VCaP (cell line): ENCODE measurements around the gene AIRE.

Experiments used
- H3K27ac ChIP-seq: fragments of 450-650 bp; 2 replicates; pipeline ENCODE4 v1.5.1; 2017
- TF ChIP-seq, protein P1 (sequence below): fragments of 450-650 bp; conservative IDR thresholded peaks from 2 replicates; pipeline ENCODE4 v1.5.1; 2017; ENCODE audit warnings: mild to moderate bottlenecking, moderate library complexity

Gene AIRE

DNA sequence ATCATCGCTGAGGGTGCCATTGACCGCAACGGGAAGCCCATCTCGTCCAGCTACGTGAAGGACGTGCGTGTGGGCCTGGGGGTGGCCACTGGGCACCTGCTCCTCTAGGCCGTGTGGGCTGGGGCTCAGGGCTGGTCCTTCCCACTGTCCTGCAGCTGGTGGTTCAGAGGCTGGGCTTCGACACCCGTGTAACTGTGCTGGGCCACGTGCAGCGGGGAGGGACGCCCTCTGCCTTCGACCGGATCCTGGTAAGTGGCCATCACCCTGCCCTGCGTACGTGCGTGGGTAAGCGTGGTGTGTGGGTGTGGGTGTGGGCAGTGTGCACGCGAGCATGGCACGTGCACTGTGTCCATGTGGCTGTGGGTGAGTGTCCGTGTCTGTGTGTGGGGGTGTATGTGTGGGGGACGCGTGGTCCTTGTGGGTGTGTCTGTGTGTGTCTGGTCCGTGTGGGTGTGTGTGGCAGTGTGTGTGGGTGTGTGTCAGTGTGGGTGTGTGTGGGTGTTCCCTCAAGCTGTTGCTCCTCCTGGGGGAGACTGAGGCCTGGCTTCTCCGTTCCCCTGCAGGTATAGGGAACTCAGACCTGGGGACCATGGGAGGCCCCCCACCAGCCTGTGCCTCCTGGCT is 30.7 kb downstream of the AIRE start:
- H3K27ac ChIP-seq: no peak overlapping the region
- TF ChIP-seq, protein P1, sequence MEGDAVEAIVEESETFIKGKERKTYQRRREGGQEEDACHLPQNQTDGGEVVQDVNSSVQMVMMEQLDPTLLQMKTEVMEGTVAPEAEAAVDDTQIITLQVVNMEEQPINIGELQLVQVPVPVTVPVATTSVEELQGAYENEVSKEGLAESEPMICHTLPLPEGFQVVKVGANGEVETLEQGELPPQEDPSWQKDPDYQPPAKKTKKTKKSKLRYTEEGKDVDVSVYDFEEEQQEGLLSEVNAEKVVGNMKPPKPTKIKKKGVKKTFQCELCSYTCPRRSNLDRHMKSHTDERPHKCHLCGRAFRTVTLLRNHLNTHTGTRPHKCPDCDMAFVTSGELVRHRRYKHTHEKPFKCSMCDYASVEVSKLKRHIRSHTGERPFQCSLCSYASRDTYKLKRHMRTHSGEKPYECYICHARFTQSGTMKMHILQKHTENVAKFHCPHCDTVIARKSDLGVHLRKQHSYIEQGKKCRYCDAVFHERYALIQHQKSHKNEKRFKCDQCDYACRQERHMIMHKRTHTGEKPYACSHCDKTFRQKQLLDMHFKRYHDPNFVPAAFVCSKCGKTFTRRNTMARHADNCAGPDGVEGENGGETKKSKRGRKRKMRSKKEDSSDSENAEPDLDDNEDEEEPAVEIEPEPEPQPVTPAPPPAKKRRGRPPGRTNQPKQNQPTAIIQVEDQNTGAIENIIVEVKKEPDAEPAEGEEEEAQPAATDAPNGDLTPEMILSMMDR: no peak

DNA sequence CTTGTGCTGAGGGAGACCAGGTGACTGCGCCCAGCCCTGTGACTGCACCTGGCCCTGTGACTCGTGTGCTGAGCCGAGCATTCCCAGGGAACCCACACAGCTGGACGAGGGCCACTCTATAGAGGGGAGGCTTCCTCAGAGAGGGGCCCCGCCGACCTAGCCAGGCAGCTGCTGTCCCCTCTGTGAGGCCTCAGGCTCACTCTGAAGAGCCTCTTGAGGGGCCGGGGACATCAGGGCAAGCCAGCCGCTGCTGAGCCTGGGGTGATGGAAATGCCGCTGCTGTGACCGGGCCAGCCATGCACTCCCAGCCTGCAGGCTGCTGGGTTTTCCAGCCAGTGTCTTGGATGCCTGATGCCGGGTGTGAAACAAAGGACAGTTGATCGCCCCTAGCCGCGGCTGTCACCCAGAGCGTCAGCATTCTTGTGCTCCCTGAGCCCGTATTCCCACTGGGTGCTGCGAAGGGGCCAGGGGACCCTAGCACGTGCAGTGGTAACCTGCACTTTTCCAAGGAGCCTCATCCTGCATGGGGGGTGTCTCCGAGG is 31.6 kb downstream of the AIRE start:
- H3K27ac ChIP-seq: no peak overlapping the region
- TF ChIP-seq, protein P1: no peak

DNA sequence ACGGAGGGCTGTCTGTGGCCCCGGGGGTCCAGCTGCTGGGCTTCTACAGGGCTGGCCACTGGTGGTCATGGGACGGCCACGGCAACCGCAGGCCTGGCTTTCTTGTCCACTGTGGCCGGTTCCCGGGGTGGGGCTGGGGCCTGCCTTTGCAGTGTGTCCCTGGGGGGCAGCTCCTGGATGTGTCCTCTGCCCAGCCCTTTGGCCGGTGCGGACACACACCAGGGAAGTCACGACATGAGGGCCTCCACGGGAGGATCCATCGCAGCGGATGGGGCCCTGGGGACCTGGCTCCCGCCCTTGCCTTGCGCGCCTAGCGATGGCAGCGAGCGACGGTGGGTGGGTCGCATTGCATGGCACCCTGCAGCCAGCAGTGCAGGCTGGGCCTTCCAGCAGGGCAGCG is 32.2 kb downstream of the AIRE start:
- TF ChIP-seq, protein P1: no peak
- no peak overlapping the region for H3K27ac ChIP-seq

DNA sequence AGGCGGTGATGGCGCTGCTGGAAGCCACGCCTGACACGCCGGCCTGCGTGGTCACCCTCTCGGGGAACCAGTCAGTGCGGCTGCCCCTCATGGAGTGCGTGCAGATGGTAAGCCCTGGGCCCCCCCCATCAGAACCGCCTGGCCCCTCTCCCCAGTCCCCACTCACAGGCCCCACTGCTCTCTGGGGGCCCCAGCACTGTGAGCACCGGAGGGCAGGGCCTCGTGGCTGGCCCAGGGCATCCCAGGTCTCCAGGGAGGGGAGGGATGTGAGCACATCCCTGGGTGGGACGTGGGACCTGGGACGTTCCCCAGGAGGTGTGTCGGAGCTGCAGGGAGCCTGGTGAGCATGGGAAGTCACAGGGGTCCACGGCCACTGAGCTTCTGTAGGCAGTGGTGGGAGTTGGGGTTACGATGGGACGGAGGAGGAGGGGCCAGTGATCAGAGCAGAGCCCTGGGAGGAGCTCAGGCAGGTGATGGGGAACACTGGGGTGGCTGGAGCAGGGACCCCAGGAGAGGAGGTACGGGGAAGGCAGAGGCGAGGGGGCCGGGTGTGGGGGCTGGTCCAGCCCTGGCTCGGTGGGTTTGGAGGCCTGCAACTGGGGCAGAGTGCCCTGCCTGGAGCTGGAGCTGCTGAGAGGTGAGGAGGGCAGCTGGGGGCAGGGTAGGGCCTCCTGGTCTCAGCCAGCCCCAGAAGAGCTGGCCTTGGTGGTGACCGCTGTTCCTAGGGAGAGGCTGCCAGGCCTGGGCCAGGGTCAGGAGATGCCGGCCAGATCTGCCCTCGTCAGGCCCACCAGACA is 33.0 kb downstream of the AIRE start:
- TF ChIP-seq, protein P1: no peak
- no peak overlapping the region for H3K27ac ChIP-seq

DNA sequence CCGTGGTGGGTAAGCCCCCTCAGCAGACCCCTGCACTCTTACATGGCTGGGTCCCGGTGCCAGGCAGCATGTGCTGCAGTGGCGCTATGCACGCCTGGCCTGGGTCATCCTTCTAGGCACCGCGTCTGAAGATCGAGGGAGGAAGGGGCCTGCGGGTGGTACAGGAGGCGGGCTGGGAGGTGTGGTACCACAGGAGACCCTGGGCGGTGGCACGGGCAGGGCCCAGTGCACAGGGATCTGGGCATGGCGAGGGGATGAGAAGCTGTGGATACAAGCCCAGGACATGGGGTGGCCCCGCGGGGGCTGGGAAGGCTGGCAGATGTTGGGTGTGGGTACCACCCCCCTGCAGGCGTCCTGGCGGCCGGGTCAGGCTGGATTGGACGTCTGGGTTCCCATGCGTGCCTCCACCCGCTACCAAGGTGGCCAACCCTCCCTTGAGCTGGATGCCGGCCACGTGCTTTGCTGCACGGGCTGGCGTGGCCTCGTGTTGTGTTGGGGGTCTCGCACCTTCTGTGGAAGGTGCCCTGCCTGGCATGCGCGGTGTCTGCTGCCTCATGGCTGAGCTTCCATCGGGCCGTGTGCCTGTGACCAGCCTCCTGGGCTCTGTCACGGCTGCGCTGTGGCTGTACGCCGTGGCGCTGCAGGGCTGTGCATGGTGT is 33.9 kb downstream of the AIRE start:
- H3K27ac ChIP-seq: no peak overlapping the region

DNA sequence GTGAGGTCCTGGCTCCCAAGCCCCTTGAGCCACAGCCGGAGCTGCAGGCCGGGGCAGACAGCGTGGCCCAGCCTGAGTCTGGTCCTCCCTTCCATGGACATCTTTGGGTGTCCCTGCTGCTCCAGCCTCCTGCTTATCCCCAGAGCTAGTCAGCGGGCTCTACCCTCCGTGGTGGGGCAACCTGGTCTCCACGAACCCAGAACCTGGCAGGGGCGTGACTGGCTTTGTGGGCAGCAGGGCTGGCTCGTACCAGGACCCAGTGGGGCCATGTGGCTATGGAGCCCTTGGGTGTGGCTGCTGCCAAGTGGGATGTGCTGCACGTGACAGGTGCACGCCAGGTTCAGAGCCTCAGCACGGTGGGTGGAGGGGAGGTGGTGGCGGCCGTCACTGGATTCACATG is 35.2 kb downstream of the AIRE start:
- TF ChIP-seq, protein P1: no peak
- H3K27ac ChIP-seq: no peak overlapping the region

More for the DNA sequence above, 33.9 kb downstream of the AIRE start:
- TF ChIP-seq, protein P1: no peak

DNA sequence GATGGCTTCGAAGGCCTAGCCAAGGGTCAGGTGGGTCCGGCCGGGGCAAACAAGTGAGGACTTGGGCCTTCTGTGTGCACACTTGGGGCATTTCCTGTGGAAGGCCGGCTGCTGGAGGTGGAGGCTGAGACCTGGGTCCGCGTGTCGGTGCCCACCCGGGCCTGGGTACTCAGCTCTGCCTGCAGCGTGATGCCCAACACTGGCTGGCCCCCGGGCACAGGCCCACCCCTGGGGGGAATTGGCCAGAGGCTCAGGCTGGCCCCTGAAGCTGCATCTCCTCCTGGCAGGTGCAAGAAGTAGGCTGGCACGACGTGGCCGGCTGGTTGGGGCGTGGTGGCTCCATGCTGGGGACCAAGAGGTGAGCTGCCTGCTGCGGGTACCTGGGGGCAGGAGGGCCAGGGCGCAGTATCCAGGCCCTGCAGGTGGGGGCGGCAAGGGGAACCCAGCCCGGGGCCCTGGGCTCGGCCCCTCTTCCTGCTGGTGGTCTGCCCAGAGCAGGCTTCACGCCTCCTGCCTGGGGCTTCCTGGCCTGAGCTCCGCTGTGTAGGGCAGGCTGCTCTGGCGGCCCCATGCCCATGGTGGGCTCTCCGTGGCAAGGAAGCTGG is 36.3 kb downstream of the AIRE start:
- H3K27ac ChIP-seq: no peak overlapping the region
- TF ChIP-seq, protein P1: no peak
